ENCODE data around the gene UQCC3. TPM values are rescaled to one million over a fixed set of nuclear protein-coding genes. Genes with fewer than 3 reads are reported as not detected.

Gene UQCC3
- total and polyA plus RNA-seq, 9 of the 15 experiments (the other 6 are each of a cell fraction or from before 2014, with no cell fraction given) = 3.3 to 44.3 (median 8.0) TPM

DNA sequence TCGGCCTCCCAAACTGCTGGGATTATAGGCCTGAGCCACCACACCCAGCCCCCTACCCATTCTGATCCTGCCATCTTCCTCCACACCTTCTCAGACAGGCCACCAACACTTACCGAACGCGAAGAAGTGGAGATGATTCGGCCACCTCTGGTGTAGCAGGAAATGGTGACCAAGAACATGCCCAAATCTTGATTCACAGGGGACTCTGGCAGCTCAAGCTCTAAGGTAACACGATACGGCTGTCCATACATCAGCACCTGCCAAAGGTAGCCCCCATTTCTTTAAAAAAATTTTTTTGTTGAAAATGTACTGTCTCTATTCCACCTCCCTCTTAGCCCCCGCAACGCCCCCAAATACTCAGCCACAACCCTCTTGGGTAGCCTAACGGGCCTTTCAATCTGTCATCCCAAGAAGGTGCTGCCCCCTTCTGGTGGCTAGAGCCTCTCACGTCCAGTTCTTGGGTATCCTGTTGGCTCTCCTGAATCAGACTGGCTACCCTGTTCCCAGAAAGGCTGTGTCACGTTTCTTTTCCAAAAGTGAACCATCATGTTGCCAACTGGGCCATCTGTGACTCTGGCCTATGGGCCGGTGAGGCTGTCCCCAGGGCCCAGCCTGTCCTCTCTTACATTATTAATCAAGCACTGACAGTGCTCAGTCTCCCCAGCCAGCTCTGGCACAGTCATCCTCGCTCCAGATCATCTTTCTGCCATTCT, 23.1 kb downstream of the UQCC3 start (continued):
- no peak for TF ChIP-seq ZNF780A (CRISPR knock-in tag; IDR thresholded peaks at IDR 0.05)
- TF ChIP-seq, protein P1, sequence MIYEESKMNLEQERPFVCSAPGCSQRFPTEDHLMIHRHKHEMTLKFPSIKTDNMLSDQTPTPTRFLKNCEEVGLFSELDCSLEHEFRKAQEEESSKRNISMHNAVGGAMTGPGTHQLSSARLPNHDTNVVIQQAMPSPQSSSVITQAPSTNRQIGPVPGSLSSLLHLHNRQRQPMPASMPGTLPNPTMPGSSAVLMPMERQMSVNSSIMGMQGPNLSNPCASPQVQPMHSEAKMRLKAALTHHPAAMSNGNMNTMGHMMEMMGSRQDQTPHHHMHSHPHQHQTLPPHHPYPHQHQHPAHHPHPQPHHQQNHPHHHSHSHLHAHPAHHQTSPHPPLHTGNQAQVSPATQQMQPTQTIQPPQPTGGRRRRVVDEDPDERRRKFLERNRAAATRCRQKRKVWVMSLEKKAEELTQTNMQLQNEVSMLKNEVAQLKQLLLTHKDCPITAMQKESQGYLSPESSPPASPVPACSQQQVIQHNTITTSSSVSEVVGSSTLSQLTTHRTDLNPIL (CRISPR knock-in tag; IDR thresholded peaks at IDR 0.05) = no peak
- 0 out of 2 replicates have a peak, but pooled peaks have one; percentile 31 for TF ChIP-seq MYNN (IDR thresholded peaks at IDR 0.05)
- no peak for TF ChIP-seq MYNN (CRISPR knock-in tag; IDR thresholded peaks at IDR 0.05)
- TF ChIP-seq NR4A1 (CRISPR knock-in tag; IDR thresholded peaks at IDR 0.05) = no peak
- TF ChIP-seq NR4A1 (tag; IDR thresholded peaks at IDR 0.05) = no peak
- peak; percentile 21; the same call in 1 of the 2 replicates for TF ChIP-seq CTBP1 (IDR thresholded peaks at IDR 0.05; ENCODE audit: borderline replicate concordance)

DNA sequence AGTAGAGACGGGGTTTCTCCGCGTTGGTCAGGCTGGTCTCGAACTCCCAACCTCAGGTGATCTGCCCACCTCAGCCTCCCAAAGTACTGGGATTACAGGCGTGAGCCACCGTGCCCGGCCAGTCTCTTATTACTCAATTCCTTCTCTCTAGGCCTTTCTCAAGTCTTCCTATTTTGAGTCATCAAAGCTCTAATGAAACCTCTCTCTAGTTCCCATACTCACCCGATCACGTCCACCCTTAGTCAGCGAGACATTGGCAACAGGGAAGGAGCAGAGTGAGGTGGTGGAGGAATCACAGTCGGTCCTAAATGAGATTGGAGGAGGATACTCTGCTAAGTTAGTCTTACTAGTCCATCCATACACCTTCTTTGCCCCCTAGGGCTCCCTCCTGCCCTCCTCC, 30.8 kb downstream of the UQCC3 start:
- Histone ChIP-seq H2AFZ (ENCODE audit: low read depth, low read length) (no peak overlapping the region), H3K79me2 (ENCODE audit: control insufficient read depth, insufficient read depth, low read length) (peaks cover 14% of the 10 kb centered on the region), H3K9me1 (ENCODE audit: control insufficient read depth, insufficient read depth, low read length) (peaks cover under 1% of the 10 kb centered on the region), H3K4me2 (ENCODE audit: insufficient read depth, low read length) (no peak overlapping the region), H3K9ac (ENCODE audit: insufficient read depth in 1 of 2, low read depth in 2 of 2, low read length in 2 of 2) (no peak overlapping the region), H3K36me3 (ENCODE audit: control insufficient read depth, insufficient read depth, low read length) (peaks cover 42% of the 10 kb centered on the region), H4K20me1 (replicated peaks; ENCODE audit: control insufficient read depth, insufficient read depth, low read length) (peaks cover 3% of the 10 kb centered on the region; the same call in 1 of the 2 replicates), H3K4me3 (no peak overlapping the region), H3K9me3 (replicated peaks; ENCODE audit: control insufficient read depth, insufficient read depth, low read depth, low read length) (no peaks in the 10 kb centered on the region), H3K27me3 (ENCODE audit: control insufficient read depth in 2 of 2, insufficient read depth in 2 of 2, low read length in 2 of 2) (no peaks in the 10 kb centered on the region), H3K4me1 (replicated peaks in 1 of 2; ENCODE audit: control insufficient read depth in 2 of 2, insufficient read depth in 2 of 2, low read length in 2 of 2) (peaks cover 13 to 18% of the 10 kb centered on the region in 2 experiments), H3K27ac (ENCODE audit: extremely low read depth, low read depth, low read length) (no peak overlapping the region)
- no peak for ATAC-seq
- BruUV-seq (replicated peaks) = no TSS peak
- DNase-seq (ENCODE audit: extremely low read depth in 1 of 4, low spot score in 3 of 4) = no peak
- intact Hi-C loops (cut with micrococcal nuclease) (no loop called here), in situ Hi-C loops (cut with MboI) (no loop called here)
- CTCF ChIA-PET (ENCODE audit: low intra/inter-chr PET ratio) = no interaction called here
- POLR2A ChIA-PET = interaction anchor here (0.6 to 1.4 kb wide), 2 partner anchors 13 to 27 kb away, joined by 3 to 4 read pairs; partner anchors contain the start of gene LRRN4CL
- FAIRE-seq = no peak
- 97% methylated on average over 7 of the region's 11 CpGs for WGBS (ENCODE audit: insufficient coverage, low coverage, missing lambda C conversion rate)
- TF ChIP-seq SAFB2 (IDR thresholded peaks at IDR 0.05; ENCODE audit: borderline replicate concordance, low read depth, low read length, severe bottlenecking) (no peak), BCL6 (CRISPR knock-in tag; IDR thresholded peaks at IDR 0.05) (no peak), CAMTA2 (CRISPR knock-in tag; conservative IDR thresholded peaks at IDR 0.05) (no peak), TFAM (CRISPR knock-in tag; conservative IDR thresholded peaks at IDR 0.05) (no peak), PHB2 (IDR thresholded peaks at IDR 0.05; ENCODE audit: low read depth) (no peak), ZNF239 (CRISPR knock-in tag; IDR thresholded peaks at IDR 0.05) (no peak), SNRNP70 (optimal IDR thresholded peaks at IDR 0.05; ENCODE audit: low read depth, low read length) (no peak), GTF2A2 (tag; IDR thresholded peaks at IDR 0.05) (no peak)
- TF ChIP-seq, protein P2, sequence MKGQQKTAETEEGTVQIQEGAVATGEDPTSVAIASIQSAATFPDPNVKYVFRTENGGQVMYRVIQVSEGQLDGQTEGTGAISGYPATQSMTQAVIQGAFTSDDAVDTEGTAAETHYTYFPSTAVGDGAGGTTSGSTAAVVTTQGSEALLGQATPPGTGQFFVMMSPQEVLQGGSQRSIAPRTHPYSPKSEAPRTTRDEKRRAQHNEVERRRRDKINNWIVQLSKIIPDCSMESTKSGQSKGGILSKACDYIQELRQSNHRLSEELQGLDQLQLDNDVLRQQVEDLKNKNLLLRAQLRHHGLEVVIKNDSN (CRISPR knock-in tag; IDR thresholded peaks at IDR 0.05) = no peak
- TF ChIP-seq, protein P3, sequence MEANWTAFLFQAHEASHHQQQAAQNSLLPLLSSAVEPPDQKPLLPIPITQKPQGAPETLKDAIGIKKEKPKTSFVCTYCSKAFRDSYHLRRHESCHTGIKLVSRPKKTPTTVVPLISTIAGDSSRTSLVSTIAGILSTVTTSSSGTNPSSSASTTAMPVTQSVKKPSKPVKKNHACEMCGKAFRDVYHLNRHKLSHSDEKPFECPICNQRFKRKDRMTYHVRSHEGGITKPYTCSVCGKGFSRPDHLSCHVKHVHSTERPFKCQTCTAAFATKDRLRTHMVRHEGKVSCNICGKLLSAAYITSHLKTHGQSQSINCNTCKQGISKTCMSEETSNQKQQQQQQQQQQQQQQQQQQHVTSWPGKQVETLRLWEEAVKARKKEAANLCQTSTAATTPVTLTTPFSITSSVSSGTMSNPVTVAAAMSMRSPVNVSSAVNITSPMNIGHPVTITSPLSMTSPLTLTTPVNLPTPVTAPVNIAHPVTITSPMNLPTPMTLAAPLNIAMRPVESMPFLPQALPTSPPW (CRISPR knock-in tag; IDR thresholded peaks at IDR 0.05) = no peak
- TF ChIP-seq, protein P4, sequence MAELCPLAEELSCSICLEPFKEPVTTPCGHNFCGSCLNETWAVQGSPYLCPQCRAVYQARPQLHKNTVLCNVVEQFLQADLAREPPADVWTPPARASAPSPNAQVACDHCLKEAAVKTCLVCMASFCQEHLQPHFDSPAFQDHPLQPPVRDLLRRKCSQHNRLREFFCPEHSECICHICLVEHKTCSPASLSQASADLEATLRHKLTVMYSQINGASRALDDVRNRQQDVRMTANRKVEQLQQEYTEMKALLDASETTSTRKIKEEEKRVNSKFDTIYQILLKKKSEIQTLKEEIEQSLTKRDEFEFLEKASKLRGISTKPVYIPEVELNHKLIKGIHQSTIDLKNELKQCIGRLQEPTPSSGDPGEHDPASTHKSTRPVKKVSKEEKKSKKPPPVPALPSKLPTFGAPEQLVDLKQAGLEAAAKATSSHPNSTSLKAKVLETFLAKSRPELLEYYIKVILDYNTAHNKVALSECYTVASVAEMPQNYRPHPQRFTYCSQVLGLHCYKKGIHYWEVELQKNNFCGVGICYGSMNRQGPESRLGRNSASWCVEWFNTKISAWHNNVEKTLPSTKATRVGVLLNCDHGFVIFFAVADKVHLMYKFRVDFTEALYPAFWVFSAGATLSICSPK (IDR thresholded peaks at IDR 0.05; ENCODE audit: borderline replicate concordance) = no peak
